H4 (cell line): ENCODE data around the gene NELFCD. TPM values are rescaled to one million over a fixed set of nuclear protein-coding genes. Genes with fewer than 3 reads are reported as not detected.

Experiments
- total RNA-seq: library from RNA; depleted of rRNA; stranded (reverse); fragments of >200 nt; shearing (Covaris generic); gene quantifications from 2 replicates; pipeline ENCODE4 v1.2.3, GENCODE V29; 2014; rRNA removed

The NELFCD gene
- total RNA-seq, 1 experiment from 2014 or later, result 44.2 TPM

Other genes with a start within 250 kb of the NELFCD start
- 1.5 and 3.0 TPM in 2 replicates for gene GNAS-AS1, start 130.4 kb upstream of the NELFCD start, total RNA-seq
- 886 and 1,032 TPM in 2 replicates for gene GNAS, start 128.5 kb upstream of the NELFCD start, total RNA-seq
- gene CTSZ, start 26.0 kb downstream of the NELFCD start, total RNA-seq, result 0.17 and 0.18 TPM in 2 replicates
- not detected in 2 replicates for gene TUBB1, start 38.2 kb downstream of the NELFCD start, total RNA-seq
- gene ATP5F1E, start 51.1 kb downstream of the NELFCD start, total RNA-seq, result 45.0 and 50.5 TPM in 2 replicates
- gene PRELID3B, start 61.5 kb downstream of the NELFCD start, total RNA-seq, result 46.9 and 53.4 TPM in 2 replicates
- not detected in 2 replicates for gene ZNF831, start 182.6 kb downstream of the NELFCD start, total RNA-seq